Stromal cell of bone marrow (primary cell): ENCODE data around the gene SPSB1.

Source experiments
- DNase-seq: peaks from one replicate; pipeline ENCODE4 v3.0.0-alpha.2; 2012; ENCODE audit warnings: low read depth

SPSB1 gene

DNA sequence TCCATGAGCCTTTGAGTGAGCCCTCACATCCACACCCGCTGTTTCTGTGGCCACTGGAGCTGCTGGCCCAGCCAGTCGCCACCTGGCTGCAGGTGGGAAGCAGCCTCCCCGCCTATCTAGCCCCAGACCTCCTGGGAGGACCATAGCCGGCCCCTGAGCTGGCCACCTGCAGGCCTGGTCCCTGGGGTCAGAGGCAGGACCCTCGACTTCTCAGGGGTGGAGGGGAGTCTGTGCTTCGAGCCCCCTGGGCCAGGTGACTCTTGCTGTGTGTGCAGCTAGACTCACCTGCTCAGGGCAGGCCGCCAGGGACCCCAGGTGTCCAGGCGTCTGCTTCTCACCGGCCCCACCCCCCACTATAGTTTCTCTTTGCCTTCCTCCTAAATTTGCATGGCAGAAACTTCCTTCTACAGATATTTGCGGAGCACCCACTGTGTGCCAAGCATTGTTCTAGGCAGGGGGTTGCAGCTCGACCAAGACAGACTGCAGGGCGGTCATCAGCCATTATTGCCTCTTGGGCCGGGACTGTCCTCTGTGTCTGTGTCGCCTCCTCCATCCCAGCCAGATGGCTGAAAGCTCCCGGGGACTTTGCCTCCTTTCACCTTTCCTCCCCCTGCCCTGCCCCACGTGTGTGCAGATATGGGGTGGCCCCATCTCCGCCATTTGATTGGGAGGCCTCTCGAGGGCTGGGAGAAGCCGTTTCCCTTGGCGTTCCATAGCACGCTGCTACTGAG, 27.3 kb downstream of the SPSB1 start:
- DNase-seq: no peak

DNA sequence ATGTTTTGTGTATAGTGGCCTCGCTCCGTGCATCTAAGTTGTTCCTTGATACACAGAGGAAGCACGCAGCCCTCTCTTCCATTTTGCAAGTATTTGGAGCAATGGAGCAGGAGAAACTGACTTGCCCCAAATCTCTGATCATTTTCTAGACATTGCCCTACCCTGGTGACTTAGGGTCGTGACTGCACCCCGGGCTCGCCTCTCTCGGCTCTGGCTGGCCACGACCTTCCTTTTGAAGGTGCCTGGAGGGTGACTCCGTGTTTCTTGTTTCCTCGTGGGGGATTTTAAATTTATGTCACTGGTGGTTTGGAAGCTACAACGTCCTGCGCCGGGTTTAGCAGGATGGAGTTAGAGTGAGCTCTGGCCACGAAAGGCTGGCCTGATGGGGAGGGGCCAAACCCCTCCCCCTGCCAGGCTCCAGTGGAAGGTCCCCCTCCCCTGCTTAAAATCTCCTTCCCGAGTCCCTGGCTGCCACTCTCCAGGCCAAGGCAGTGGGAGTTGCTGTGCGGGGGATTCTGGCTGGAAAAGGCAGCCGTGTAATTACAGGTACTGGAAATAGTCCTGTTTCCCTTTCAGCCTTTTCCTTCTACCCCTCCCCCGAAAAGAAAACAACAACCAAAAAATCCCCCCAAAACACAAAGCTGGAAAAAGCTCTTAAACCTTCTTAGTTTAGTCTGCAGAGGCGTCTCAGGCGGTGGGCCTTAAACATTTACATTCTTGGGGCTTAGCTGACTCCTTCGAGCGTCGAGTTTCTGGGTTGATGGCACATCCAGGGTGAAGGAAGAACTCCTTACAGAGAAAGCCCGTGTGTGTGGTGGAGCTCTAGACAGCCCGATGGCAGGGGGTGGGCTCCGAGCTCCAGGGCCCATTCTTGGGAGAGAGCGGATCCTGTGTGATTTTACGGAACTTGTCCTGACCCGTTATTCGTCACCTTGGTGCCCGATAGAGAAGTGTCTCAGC, 28.1 kb downstream of the SPSB1 start:
- DNase-seq: no peak

- peak; percentile 39 for DNase-seq
Observed at GRCh38 chr1:9321480-9321849, 28.8 kb downstream of the SPSB1 start.

DNA sequence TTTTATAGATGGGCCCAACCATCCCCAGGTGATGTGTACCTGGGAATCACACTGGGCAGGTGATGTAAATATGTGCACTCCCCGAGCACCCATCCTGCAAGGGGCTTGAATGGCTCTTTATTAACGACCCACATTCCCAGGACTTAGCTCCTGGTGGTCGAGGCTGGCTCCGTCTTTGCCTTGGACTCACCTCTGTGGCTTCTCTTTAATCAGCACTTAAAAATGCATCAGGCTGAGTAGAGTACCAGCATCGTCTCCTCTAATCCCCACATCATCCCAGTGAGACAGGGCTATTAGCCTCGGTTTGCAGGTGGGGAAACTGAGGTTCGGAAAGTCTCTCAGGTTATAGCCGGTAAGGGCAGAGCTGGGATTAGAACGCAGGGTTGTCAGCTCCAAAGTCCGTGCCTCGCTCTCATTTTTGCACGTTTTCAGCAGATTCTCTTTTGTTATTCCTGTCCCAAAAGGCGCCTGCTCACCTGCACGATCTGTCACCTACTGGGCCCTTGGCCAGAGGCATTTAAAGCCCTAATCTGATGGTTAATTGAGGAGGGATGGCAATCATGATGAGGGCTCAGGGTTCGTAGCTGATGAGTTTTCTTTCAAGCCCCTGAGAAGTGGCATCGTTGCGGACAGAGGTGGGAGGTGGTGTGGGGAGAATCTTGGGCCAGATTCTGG, 29.4 kb downstream of the SPSB1 start:
- no peak for DNase-seq

GRCh38 chr1:9322661-9323244, 30.1 kb downstream of the SPSB1 start:
- no peak for DNase-seq

DNA sequence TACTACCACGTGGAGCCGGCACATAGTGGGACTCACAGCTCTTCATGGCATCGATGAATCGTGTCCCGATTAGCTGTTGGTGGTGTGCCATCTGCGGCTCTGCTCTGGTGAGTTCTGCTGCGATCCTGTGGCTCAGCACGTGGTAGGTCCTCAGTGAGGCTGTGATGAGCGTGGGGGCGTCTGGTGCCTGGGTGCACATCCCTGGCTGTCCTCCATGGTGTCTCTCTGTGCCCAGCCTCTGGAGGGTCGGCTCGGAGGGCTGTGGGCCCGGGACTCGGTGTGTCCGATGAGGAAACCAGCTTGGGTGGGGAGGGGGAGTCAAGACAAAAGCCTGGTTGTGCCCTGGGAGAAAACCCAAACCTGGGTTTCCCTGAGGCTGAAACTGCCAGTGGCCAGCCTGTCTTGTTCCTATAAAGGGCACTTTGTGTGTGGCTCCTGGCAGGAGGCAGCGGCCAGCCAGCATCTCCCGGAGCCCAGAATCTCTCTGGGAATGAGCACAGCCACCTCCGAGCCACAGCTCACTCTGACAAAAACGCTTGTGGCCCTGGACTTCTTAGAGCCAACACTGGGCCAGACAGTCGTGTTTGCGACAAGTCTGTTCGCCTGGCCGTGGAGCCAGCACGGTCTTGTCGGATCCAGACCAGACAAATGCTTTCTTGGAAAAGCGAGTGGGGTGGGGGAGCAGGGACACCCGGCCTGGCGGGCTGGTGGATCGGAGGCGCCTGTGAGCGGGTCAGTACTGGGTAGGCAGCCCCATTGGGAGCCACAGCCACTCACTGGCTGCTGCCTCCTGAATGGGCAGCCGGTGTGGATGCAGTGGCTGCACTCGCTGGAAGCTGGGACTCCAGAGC, 31.8 kb downstream of the SPSB1 start:
- DNase-seq: no peak

DNA sequence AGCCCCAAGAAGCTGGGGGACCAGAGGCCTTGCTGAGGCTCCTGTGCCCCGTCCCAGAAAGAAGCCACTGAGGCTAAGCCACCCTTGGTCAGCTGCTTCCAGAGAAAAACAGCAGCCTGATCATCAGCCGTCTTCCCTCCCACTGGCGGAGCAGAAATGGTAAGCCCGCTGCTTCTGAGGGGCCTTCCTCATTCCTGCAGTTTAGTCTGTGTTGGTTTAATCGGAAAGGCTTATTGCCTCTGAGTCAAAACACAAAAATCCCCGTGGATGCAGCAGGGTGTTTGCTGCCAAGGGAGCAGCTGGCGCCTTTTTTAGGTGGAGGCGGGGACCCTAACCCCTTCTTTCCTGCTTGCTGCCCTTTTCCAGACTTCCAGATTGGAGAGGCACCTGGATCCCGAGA, 33.9 kb downstream of the SPSB1 start:
- no peak for DNase-seq

DNA sequence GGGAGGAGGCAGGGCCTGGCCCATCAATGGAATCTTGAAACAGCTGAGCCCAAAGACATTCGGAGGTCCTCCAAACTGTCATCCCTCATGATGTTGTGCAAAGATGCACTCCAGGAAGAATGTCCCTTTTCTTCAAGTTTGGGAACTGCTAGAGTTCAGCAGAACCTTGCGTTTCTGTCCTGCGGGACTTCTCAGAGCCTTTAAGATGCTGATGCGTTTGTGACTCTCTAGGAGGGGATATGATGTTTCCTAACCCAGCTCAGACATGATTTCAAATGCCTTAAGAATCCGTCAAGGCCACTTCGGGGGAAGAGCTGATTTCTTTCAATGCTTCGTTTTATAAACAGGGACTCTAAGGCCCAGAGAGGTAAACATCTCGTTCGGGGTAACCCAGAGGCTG, 35.5 kb downstream of the SPSB1 start:
- no peak for DNase-seq

- no peak for DNase-seq
Observed at GRCh38 chr1:9328715-9329114, 36.0 kb downstream of the SPSB1 start.

- DNase-seq: no peak
Observed at GRCh38 chr1:9331016-9331415, 38.3 kb downstream of the SPSB1 start.

DNA sequence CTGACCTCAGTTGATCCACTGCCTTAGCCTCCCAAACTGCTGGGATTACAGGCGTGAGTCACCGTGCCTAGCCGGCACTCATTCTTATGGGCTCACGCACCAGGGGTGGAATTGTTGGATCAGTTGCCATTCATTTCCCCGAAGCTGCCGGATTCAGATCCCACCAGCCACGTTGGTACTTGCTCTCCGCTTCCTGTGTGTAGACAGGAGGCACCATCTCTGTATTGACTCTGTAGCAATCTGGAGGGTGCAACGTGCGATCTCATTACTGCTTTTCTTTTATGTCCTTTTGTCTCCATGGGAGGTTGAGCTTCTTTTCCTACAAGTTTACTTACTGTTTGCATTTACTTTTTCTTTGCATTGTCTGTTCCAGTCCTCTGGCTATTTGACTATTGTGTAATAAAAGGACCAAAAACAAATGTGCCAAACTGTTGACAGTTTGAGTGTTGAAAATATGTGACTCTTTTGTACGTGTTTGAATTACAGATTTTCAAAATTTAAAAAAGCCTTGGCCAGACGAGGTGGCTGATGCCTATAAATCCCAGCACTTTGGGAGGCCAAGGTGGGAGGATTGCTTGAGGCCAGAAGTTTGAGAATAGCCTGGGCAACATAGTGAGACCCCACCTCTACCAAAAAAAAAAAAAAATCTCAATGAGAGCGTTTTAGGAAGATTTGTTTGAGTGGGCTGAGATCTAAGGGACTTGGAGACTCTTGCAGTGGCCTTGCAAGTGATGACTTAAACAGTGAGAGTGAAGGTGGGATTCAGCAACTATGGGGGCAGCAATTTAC, 39.1 kb downstream of the SPSB1 start:
- DNase-seq: no peak

- DNase-seq: no peak
Observed at GRCh38 chr1:9332513-9333143, 39.9 kb downstream of the SPSB1 start.

- no peak for DNase-seq
Observed at GRCh38 chr1:9338397-9339246, 45.9 kb downstream of the SPSB1 start.

- no peak for DNase-seq
Observed at GRCh38 chr1:9340172-9340854, 47.6 kb downstream of the SPSB1 start.

DNA sequence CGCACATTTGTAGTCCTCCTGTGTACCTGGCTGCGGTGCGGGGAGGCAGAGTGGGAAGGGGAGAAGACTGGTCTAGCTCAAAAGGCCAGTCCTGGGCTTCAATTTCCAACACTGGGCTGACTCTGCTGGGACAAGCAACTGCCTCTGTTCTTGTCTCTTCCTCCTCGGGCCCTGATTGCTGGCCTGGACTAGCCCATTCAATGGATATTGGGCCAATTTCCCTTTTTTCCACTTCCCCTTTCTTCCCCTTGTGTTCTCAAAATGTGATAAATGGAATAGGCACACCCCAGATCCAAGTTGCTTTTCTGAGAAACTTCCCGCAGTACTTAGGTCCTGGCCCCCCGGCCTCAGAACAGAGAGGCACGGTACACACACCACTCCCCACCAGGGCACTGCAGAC, 48.2 kb downstream of the SPSB1 start:
- no peak for DNase-seq

- DNase-seq: no peak
Observed at GRCh38 chr1:9341301-9341845, 48.7 kb downstream of the SPSB1 start.

- DNase-seq: no peak
Observed at GRCh38 chr1:9343269-9343668, 50.6 kb downstream of the SPSB1 start.
